SK-N-SH (cell line): ENCODE measurements around the gene ELMO3. TPM values are rescaled to one million over a fixed set of nuclear protein-coding genes. Genes with fewer than 3 reads are reported as not detected.

Experiments
- CTCF ChIA-PET: fragments of 300-600, 350-600 bp; formaldehyde crosslinking; extraction: SDS; loops from one replicate; lab custom pipeline; 2021; lab: Yijun Ruan, JAX
- POLR2A ChIA-PET: fragments of 350-600 bp; sonication (Branson Sonifier 250); formaldehyde crosslinking; extraction: SDS; loops from one replicate; lab custom pipeline; 2020; ENCODE audit warnings: antibody characterized with exemption, inconsistent platforms; lab: Yijun Ruan, JAX
- DNase-seq: peaks from one replicate; pipeline ENCODE4 v3.0.0; 2012
- H2AFZ ChIP-seq: fragments of 200-600 bp; sonication (generic); 2 replicates; pipeline ENCODE4 v1.8.1; 2016; ENCODE audit warnings: antibody characterized with exemption, mild to moderate bottlenecking, low read depth
- H3F3A ChIP-seq: fragments of 200-600 bp; sonication (generic); replicated peaks from 2 replicates; pipeline ENCODE3; 2016; ENCODE audit warnings: antibody characterized with exemption, mild to moderate bottlenecking; ENCODE audit not compliant: insufficient read depth
- H3K27ac ChIP-seq, 2 experiments: fragments of 200-500 bp in 1 of 2; fragments of 200-600 bp in 1 of 2; sonication (Bioruptor generic) in 1 of 2; sonication (generic), shearing (Covaris generic) in 1 of 2; 2 replicates each; pipeline versions ENCODE4 v1.5.1 to v1.6.1; 2014 to 2016; ENCODE audit warnings: low read depth in 2 of 2, inconsistent platforms in 1 of 2, low read length in 1 of 2, mild to moderate bottlenecking in 1 of 2, mixed read lengths in 1 of 2
- H3K27me3 ChIP-seq: fragments of 200-600 bp; sonication (generic), shearing (Covaris generic); 2 replicates; pipeline ENCODE4 v1.6.1; 2016; ENCODE audit warnings: mixed run types; ENCODE audit not compliant: insufficient read depth
- H3K36me3 ChIP-seq, 2 experiments: fragments of 200-500 bp in 1 of 2; fragments of 200-600 bp in 1 of 2; sonication (Bioruptor generic) in 1 of 2; sonication (generic) in 1 of 2; replicated peaks in 1 of 2; 2 replicates each; pipeline versions ENCODE3 to v1.5.1; 2014 to 2016; ENCODE audit warnings: low read length in 1 of 2, mild to moderate bottlenecking in 1 of 2; ENCODE audit not compliant: insufficient read depth in 2 of 2, control insufficient read depth in 1 of 2
- H3K4me1 ChIP-seq, 2 experiments: fragments of 200-500 bp in 1 of 2; fragments of 200-600 bp in 1 of 2; sonication (Bioruptor generic) in 1 of 2; sonication (generic), shearing (Covaris generic) in 1 of 2; 2 replicates each; pipeline versions ENCODE4 v1.5.1 to v1.6.1; 2014 to 2016; ENCODE audit warnings: low read depth in 1 of 2, low read length in 1 of 2, mixed run types in 1 of 2; ENCODE audit not compliant: insufficient read depth in 2 of 2, control insufficient read depth in 1 of 2
- H3K4me2 ChIP-seq: fragments of 200-600 bp; sonication (generic), shearing (Covaris generic); 2 replicates; pipeline ENCODE4 v1.6.1; 2017; ENCODE audit warnings: mixed run types
- H3K4me3 ChIP-seq, 2 experiments: fragments of 200-500 bp in 1 of 2; fragments of 200-600 bp in 1 of 2; sonication (Bioruptor generic) in 1 of 2; sonication (generic), shearing (Covaris generic) in 1 of 2; 2 replicates each; pipeline versions ENCODE4 v1.5.1 to v1.8.1; 2014 to 2016; ENCODE audit warnings: low read depth in 2 of 2, inconsistent platforms in 1 of 2, low read length in 1 of 2, mild to moderate bottlenecking in 1 of 2, mixed read lengths in 1 of 2, moderate library complexity in 1 of 2
- H3K79me2 ChIP-seq: fragments of 200-600 bp; sonication (generic); 2 replicates; pipeline ENCODE4 v1.8.1; 2017; ENCODE audit warnings: mild to moderate bottlenecking; ENCODE audit not compliant: insufficient read depth
- H3K9ac ChIP-seq: fragments of 200-600 bp; sonication (generic); 2 replicates; pipeline ENCODE4 v1.6.1; 2017; ENCODE audit warnings: mixed run types
- H3K9me2 ChIP-seq: fragments of 200-600 bp; sonication (generic); 2 replicates; pipeline ENCODE4 v1.6.1; 2017; ENCODE audit warnings: mixed run types
- H3K9me3 ChIP-seq: fragments of 200-600 bp; sonication (generic); 2 replicates; pipeline ENCODE4 v1.6.1; 2017; ENCODE audit warnings: mixed run types, mild to moderate bottlenecking, moderate library complexity
- H4K20me1 ChIP-seq: fragments of 200-600 bp; sonication (generic); 2 replicates; pipeline ENCODE4 v1.6.1; 2017; ENCODE audit warnings: mild to moderate bottlenecking, mixed run types; ENCODE audit not compliant: insufficient read depth
- CHD2 ChIP-seq: fragments of 150-350 bp; IDR thresholded peaks from 2 replicates; pipeline ENCODE4 v1.6.1; 2018; ENCODE audit warnings: low read length; ENCODE audit not compliant: partially characterized antibody
- ELF1 ChIP-seq: IDR thresholded peaks from 2 replicates; pipeline ENCODE4 v1.4.0; 2012
- EP300 ChIP-seq, 2 experiments: IDR thresholded peaks; 2 replicates each; pipeline versions ENCODE4 v1.4.0 to v1.6.1; 2012; ENCODE audit warnings: borderline replicate concordance in 1 of 2, low read depth in 1 of 2, low read length in 1 of 2
- FOSL2 ChIP-seq: IDR thresholded peaks from 2 replicates; pipeline ENCODE4 v1.4.0; 2012; ENCODE audit warnings: low read depth, mild to moderate bottlenecking, moderate library complexity, borderline replicate concordance
- FOXJ3 ChIP-seq: sonication (generic); formaldehyde crosslinking; IDR thresholded peaks from 2 replicates; pipeline ENCODE4 v1.5.1; 2020; ENCODE audit warnings: mild to moderate bottlenecking, missing genetic modification reagents
- FOXM1 ChIP-seq: IDR thresholded peaks from 2 replicates; pipeline ENCODE4 v1.4.0; 2012; ENCODE audit warnings: low read depth, mild to moderate bottlenecking
- GABPA ChIP-seq: IDR thresholded peaks from 2 replicates; pipeline ENCODE4 v1.4.0; 2012; ENCODE audit warnings: low read depth, mild to moderate bottlenecking
- GATA2 ChIP-seq: sonication (generic); formaldehyde crosslinking; IDR thresholded peaks from 2 replicates; pipeline ENCODE4 v1.5.0; 2020; ENCODE audit warnings: mild to moderate bottlenecking, missing genetic modification reagents
- IRF3 ChIP-seq: fragments of 150-350 bp; IDR thresholded peaks from 2 replicates; pipeline ENCODE4 v1.6.1; 2016; ENCODE audit warnings: mild to moderate bottlenecking, low read depth, low read length
- JUND ChIP-seq: IDR thresholded peaks from 2 replicates; pipeline ENCODE4 v1.4.0; 2012
- MEF2A ChIP-seq: IDR thresholded peaks from 2 replicates; pipeline ENCODE4 v1.4.0; 2012; ENCODE audit warnings: low read depth, borderline replicate concordance
- NFIC ChIP-seq: IDR thresholded peaks from 2 replicates; pipeline ENCODE4 v1.4.0; 2012; ENCODE audit warnings: borderline replicate concordance
- NRF1 ChIP-seq: IDR thresholded peaks from 2 replicates; pipeline ENCODE4 v1.6.1; 2012; ENCODE audit warnings: low read depth, mild to moderate bottlenecking, low read length
- POLR2AphosphoS5 ChIP-seq: IDR thresholded peaks from 2 replicates; pipeline ENCODE4 v1.6.1; 2012; ENCODE audit warnings: low read depth, low read length
- RCOR1 ChIP-seq: fragments of 150-350 bp; IDR thresholded peaks from 2 replicates; pipeline ENCODE4 v1.6.1; 2017; ENCODE audit warnings: antibody characterized with exemption, low read length
- RXRA ChIP-seq: IDR thresholded peaks from 2 replicates; pipeline ENCODE4 v1.4.0; 2012; ENCODE audit warnings: low read depth, mild to moderate bottlenecking, borderline replicate concordance
- TAF1 ChIP-seq: IDR thresholded peaks from 2 replicates; pipeline ENCODE4 v1.6.1; 2012; ENCODE audit warnings: low read depth, mild to moderate bottlenecking, low read length, moderate library complexity, borderline replicate concordance
- USF1 ChIP-seq: IDR thresholded peaks from 2 replicates; pipeline ENCODE4 v1.4.0; 2012; ENCODE audit warnings: low read depth, borderline replicate concordance
- WGBS: methylation state at CpG from one replicate; pipeline ENCODE4 v1.1.6; 2017; ENCODE audit warnings: low lambda C conversion rate; 5-methylcytosine and 5-hydroxymethylcytosine counted together
- polyA plus RNA-seq, 3 experiments: library from polyadenylated mRNA; depleted of rRNA; stranded (reverse); fragments of >200 nt; gene quantifications; 2 replicates each; pipeline ENCODE4 v1.2.3, GENCODE V29; 2012
- TF ChIP-seq, protein P1 (sequence below): fragments of 200-600 bp; sonication (generic); IDR thresholded peaks from 2 replicates; pipeline ENCODE4 v1.6.1; 2017; ENCODE audit warnings: antibody characterized with exemption, mild to moderate bottlenecking, moderate library complexity
- TF ChIP-seq, protein P2 (sequence below): IDR thresholded peaks from 2 replicates; pipeline ENCODE4 v1.6.1; 2012; ENCODE audit warnings: mild to moderate bottlenecking, low read depth, low read length, moderate library complexity
- TF ChIP-seq, protein P3 (sequence below): IDR thresholded peaks from 2 replicates; pipeline ENCODE4 v1.4.0; 2012; ENCODE audit warnings: low read depth
- TF ChIP-seq, protein P4 (sequence below): IDR thresholded peaks from 2 replicates; pipeline ENCODE4; 2012

Gene ELMO3
- polyA plus RNA-seq, 1 of the 3 experiments (the other 2 are of a cell fraction): 2.3 TPM

- peak overlapping the region; percentile 67 to 86 for H3K27ac ChIP-seq
- H3K9ac ChIP-seq: peak overlapping the region; percentile 48
- TF ChIP-seq, protein P1, sequence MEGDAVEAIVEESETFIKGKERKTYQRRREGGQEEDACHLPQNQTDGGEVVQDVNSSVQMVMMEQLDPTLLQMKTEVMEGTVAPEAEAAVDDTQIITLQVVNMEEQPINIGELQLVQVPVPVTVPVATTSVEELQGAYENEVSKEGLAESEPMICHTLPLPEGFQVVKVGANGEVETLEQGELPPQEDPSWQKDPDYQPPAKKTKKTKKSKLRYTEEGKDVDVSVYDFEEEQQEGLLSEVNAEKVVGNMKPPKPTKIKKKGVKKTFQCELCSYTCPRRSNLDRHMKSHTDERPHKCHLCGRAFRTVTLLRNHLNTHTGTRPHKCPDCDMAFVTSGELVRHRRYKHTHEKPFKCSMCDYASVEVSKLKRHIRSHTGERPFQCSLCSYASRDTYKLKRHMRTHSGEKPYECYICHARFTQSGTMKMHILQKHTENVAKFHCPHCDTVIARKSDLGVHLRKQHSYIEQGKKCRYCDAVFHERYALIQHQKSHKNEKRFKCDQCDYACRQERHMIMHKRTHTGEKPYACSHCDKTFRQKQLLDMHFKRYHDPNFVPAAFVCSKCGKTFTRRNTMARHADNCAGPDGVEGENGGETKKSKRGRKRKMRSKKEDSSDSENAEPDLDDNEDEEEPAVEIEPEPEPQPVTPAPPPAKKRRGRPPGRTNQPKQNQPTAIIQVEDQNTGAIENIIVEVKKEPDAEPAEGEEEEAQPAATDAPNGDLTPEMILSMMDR: no peak; the same call in 1 of the 2 replicates
- TF ChIP-seq ELF1 (no peak), TAF1 (peak; percentile 48; the same call in 1 of the 2 replicates), FOXM1 (no peak), FOSL2 (no peak), NRF1 (no peak; the same call in 1 of the 2 replicates), FOXJ3 (CRISPR knock-in tag) (peak; percentile 63; the same call in 1 of the 2 replicates), CHD2 (peak; percentile 32), RCOR1 (0 out of 2 replicates have a peak, but pooled peaks have one; percentile 6), EP300 (IDR thresholded peaks at IDR 0.05; ENCODE audit: borderline replicate concordance in 1 of 2, low read depth in 1 of 2, low read length in 1 of 2) (no peak), GABPA (peak; percentile 19; the same call in 1 of the 2 replicates), MEF2A (no peak), GATA2 (CRISPR knock-in tag) (peak; percentile 7; the same call in 1 of the 2 replicates), JUND (no peak), NFIC (no peak; the same call in 1 of the 2 replicates), IRF3 (no peak), USF1 (peak; percentile 80), POLR2AphosphoS5 (no peak; the same call in 1 of the 2 replicates), RXRA (no peak)
- TF ChIP-seq, protein P2, sequence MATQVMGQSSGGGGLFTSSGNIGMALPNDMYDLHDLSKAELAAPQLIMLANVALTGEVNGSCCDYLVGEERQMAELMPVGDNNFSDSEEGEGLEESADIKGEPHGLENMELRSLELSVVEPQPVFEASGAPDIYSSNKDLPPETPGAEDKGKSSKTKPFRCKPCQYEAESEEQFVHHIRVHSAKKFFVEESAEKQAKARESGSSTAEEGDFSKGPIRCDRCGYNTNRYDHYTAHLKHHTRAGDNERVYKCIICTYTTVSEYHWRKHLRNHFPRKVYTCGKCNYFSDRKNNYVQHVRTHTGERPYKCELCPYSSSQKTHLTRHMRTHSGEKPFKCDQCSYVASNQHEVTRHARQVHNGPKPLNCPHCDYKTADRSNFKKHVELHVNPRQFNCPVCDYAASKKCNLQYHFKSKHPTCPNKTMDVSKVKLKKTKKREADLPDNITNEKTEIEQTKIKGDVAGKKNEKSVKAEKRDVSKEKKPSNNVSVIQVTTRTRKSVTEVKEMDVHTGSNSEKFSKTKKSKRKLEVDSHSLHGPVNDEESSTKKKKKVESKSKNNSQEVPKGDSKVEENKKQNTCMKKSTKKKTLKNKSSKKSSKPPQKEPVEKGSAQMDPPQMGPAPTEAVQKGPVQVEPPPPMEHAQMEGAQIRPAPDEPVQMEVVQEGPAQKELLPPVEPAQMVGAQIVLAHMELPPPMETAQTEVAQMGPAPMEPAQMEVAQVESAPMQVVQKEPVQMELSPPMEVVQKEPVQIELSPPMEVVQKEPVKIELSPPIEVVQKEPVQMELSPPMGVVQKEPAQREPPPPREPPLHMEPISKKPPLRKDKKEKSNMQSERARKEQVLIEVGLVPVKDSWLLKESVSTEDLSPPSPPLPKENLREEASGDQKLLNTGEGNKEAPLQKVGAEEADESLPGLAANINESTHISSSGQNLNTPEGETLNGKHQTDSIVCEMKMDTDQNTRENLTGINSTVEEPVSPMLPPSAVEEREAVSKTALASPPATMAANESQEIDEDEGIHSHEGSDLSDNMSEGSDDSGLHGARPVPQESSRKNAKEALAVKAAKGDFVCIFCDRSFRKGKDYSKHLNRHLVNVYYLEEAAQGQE: 0 out of 2 replicates have a peak, but pooled peaks have one; percentile 12
- TF ChIP-seq, protein P3, sequence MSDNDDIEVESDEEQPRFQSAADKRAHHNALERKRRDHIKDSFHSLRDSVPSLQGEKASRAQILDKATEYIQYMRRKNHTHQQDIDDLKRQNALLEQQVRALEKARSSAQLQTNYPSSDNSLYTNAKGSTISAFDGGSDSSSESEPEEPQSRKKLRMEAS: no peak
- TF ChIP-seq, protein P4, sequence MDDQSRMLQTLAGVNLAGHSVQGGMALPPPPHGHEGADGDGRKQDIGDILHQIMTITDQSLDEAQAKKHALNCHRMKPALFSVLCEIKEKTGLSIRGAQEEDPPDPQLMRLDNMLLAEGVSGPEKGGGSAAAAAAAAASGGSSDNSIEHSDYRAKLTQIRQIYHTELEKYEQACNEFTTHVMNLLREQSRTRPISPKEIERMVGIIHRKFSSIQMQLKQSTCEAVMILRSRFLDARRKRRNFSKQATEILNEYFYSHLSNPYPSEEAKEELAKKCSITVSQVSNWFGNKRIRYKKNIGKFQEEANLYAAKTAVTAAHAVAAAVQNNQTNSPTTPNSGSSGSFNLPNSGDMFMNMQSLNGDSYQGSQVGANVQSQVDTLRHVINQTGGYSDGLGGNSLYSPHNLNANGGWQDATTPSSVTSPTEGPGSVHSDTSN: no peak; the same call in none of the 2 replicates
Observed at GRCh38 chr16:67173808-67174705, 24.9 kb upstream of the ELMO3 start.

More at GRCh38 chr16:67173808-67174705, 24.9 kb upstream of the ELMO3 start:
- H3F3A ChIP-seq: peaks cover 39% of the 10 kb centered on the region
- WGBS: 6% methylated on average over 21 of the region's 71 CpGs
- ChIA-PET CTCF (interaction anchor here (0.6 to 5.1 kb wide), 12 partner anchors 10 to 221 kb away, joined by 3 to 26 read pairs (median 4); partner anchors contain the start of genes FBXL8, MATCAP1, TMEM208 and TRADD), POLR2A (interaction anchor here (0.6 to 3.8 kb wide), 10 partner anchors 9 to 160 kb away, joined by 3 to 37 read pairs (median 6); partner anchors contain the start of genes B3GNT9, HSF4, MATCAP1 and TMEM208)
- H3K9me3 ChIP-seq: no peaks in the 10 kb centered on the region
- H3K36me3 ChIP-seq: peaks cover 6 to 8% of the 10 kb centered on the region in 2 experiments
- no peaks in the 10 kb centered on the region for H3K27me3 ChIP-seq
- H4K20me1 ChIP-seq: peaks cover 10% of the 10 kb centered on the region
- no peaks in the 10 kb centered on the region for H3K9me2 ChIP-seq
- H3K4me2 ChIP-seq: peak overlapping the region; percentile 86
- H2AFZ ChIP-seq: no peak overlapping the region; the same call in 1 of the 2 replicates
- DNase-seq: peak; percentile 90
- peaks cover 19% of the 10 kb centered on the region; the same call in 1 of the 2 replicates for H3K79me2 ChIP-seq
- peaks cover 39 to 60% of the 10 kb centered on the region in 2 experiments; a peak in 3 of 4 replicates for H3K4me1 ChIP-seq
- H3K4me3 ChIP-seq: peak overlapping the region; percentile 45 to 60
